RWPE2 (cell line): Measurements from ENCODE around the gene OR2A5.

Experiments used
- ATAC-seq: fragments of 200-7000 bp; cut with Tn5 transposase; 3 replicates; pipeline ENCODE4 v1.9.1; 2021; ENCODE audit warnings: low read depth
- DNase-seq: peaks from one replicate; pipeline ENCODE4 v3.0.0-alpha.2; 2020; ENCODE audit warnings: low spot score
- H3K27ac ChIP-seq: fragments of 450-650 bp; 2 replicates; pipeline ENCODE4 v1.5.1; 2017; ENCODE audit warnings: mild to moderate bottlenecking; ENCODE audit not compliant: poor library complexity, severe bottlenecking
- H3K27me3 ChIP-seq: fragments of 250-450 bp; sonication (Bioruptor Pico); 2 replicates; pipeline ENCODE4 v1.5.1; 2021; ENCODE audit warnings: mild to moderate bottlenecking, moderate library complexity; ENCODE audit not compliant: insufficient read depth, poor library complexity, severe bottlenecking
- H3K36me3 ChIP-seq: fragments of 250-450 bp; sonication (Bioruptor Pico); 2 replicates; pipeline ENCODE4 v1.5.1; 2020; ENCODE audit warnings: low read depth, mild to moderate bottlenecking, moderate library complexity
- H3K4me1 ChIP-seq: fragments of 250-450 bp; sonication (Bioruptor Pico); 2 replicates; pipeline ENCODE4 v1.5.1; 2021; ENCODE audit warnings: mild to moderate bottlenecking, moderate library complexity; ENCODE audit not compliant: insufficient read depth, poor library complexity, severe bottlenecking
- H3K4me3 ChIP-seq: fragments of 250-450 bp; sonication (Bioruptor Pico); 2 replicates; pipeline ENCODE4 v1.5.1; 2021; ENCODE audit warnings: mild to moderate bottlenecking, moderate library complexity; ENCODE audit not compliant: severe bottlenecking
- H3K9me3 ChIP-seq: fragments of 250-450 bp; sonication (Bioruptor Pico); 2 replicates; pipeline ENCODE4 v1.5.1; 2021; ENCODE audit warnings: mild to moderate bottlenecking, moderate library complexity; ENCODE audit not compliant: severe bottlenecking
- CTCF ChIP-seq: fragments of 450-650 bp; IDR thresholded peaks from one replicate; pipeline ENCODE4 v1.5.1; 2017; ENCODE audit warnings: mild to moderate bottlenecking, moderate library complexity; ENCODE audit not compliant: poor library complexity, severe bottlenecking

Gene OR2A5

GRCh38 chr7:144019457-144019856 is 29.3 kb upstream of the OR2A5 start:
- DNase-seq (no peak), ATAC-seq (peak; percentile 57; the same call in 2 of the 3 replicates)
- no peaks in the 10 kb centered on the region for H3K9me3 ChIP-seq
- H3K27me3 ChIP-seq: no peaks in the 10 kb centered on the region
- H3K36me3 ChIP-seq: no peaks in the 10 kb centered on the region
- no peak overlapping the region for H3K27ac ChIP-seq
- no peak overlapping the region for H3K4me3 ChIP-seq
- H3K4me1 ChIP-seq: no peaks in the 10 kb centered on the region
- TF ChIP-seq CTCF: no peak

- ATAC-seq (no peak), DNase-seq (no peak)
- H3K4me1 ChIP-seq: no peaks in the 10 kb centered on the region
- H3K9me3 ChIP-seq: no peaks in the 10 kb centered on the region
- no peaks in the 10 kb centered on the region for H3K36me3 ChIP-seq
- no peak overlapping the region for H3K4me3 ChIP-seq
- no peak for TF ChIP-seq CTCF
- H3K27me3 ChIP-seq: no peaks in the 10 kb centered on the region
- H3K27ac ChIP-seq: no peak overlapping the region
Observed at GRCh38 chr7:144020340-144020739, 28.4 kb upstream of the OR2A5 start.

GRCh38 chr7:144022169-144022568 is 26.6 kb upstream of the OR2A5 start:
- no peaks in the 10 kb centered on the region for H3K36me3 ChIP-seq
- H3K4me1 ChIP-seq: no peaks in the 10 kb centered on the region
- TF ChIP-seq CTCF: no peak
- no peak for ATAC-seq
- H3K4me3 ChIP-seq: no peak overlapping the region
- DNase-seq: no peak
- no peaks in the 10 kb centered on the region for H3K27me3 ChIP-seq
- H3K27ac ChIP-seq: no peak overlapping the region
- H3K9me3 ChIP-seq: no peaks in the 10 kb centered on the region

GRCh38 chr7:144023171-144023827 is 25.4 kb upstream of the OR2A5 start:
- ATAC-seq: no peak
- H3K36me3 ChIP-seq: no peaks in the 10 kb centered on the region
- no peak overlapping the region for H3K27ac ChIP-seq
- no peak overlapping the region for H3K4me3 ChIP-seq
- no peaks in the 10 kb centered on the region for H3K27me3 ChIP-seq
- no peak for TF ChIP-seq CTCF
- H3K4me1 ChIP-seq: no peaks in the 10 kb centered on the region
- no peaks in the 10 kb centered on the region for H3K9me3 ChIP-seq
- no peak for DNase-seq

GRCh38 chr7:144024213-144024612 is 24.5 kb upstream of the OR2A5 start:
- TF ChIP-seq CTCF: no peak
- DNase-seq (no peak), ATAC-seq (no peak)
- H3K9me3 ChIP-seq: no peaks in the 10 kb centered on the region
- H3K36me3 ChIP-seq: no peaks in the 10 kb centered on the region
- H3K27ac ChIP-seq: no peak overlapping the region
- H3K27me3 ChIP-seq: no peaks in the 10 kb centered on the region
- H3K4me1 ChIP-seq: no peaks in the 10 kb centered on the region
- H3K4me3 ChIP-seq: no peak overlapping the region
